ENCODE data around the gene FUBP3. TPM values are rescaled to one million over a fixed set of nuclear protein-coding genes. Genes with fewer than 3 reads are reported as not detected.

The FUBP3 gene
- total and polyA plus RNA-seq, 8 donors, result 5.8 to 59.3 (median 20.7) TPM

GRCh38 chr9:130632841-130633240, 53.5 kb downstream of the FUBP3 start:
- no peak overlapping the region for H3K27ac ChIP-seq
- intact Hi-C loops (cut with DNase I; ENCODE audit: low total_unique reads), result no loop called here
- no peaks in the 10 kb centered on the region for H3K27me3 ChIP-seq
- DNase-seq, result no peak
- no peak overlapping the region for H3K4me3 ChIP-seq
- H3K36me3 ChIP-seq, result peaks cover 80 to 100% (median 98%) of the 10 kb centered on the region in 4 donors
- H3K9me3 ChIP-seq, result no peaks in the 10 kb centered on the region
- 90 to 98% (median 95%) methylated on average over 7 of the region's 7 CpGs for WGBS, 5 donors
- no peak for TF ChIP-seq CTCF (IDR thresholded peaks at IDR 0.05)
- TF ChIP-seq POLR2A (IDR thresholded peaks at IDR 0.05), result no peak
- TF ChIP-seq EP300 (IDR thresholded peaks at IDR 0.05), result no peak
- no peak for TF ChIP-seq POLR2AphosphoS5 (IDR thresholded peaks at IDR 0.05)
- no peaks in the 10 kb centered on the region for H3K4me1 ChIP-seq

- no peaks in the 10 kb centered on the region for H3K9me3 ChIP-seq
- no peak overlapping the region for H3K27ac ChIP-seq
- WGBS, 5 donors, result 90 to 95% (median 94%) methylated on average over 20 to 25 of the region's 25 CpGs
- peaks cover 78 to 100% (median 97%) of the 10 kb centered on the region in 4 donors for H3K36me3 ChIP-seq
- H3K27me3 ChIP-seq, result no peaks in the 10 kb centered on the region
- H3K4me1 ChIP-seq, result no peaks in the 10 kb centered on the region
- no peak for DNase-seq
- TF ChIP-seq POLR2AphosphoS5 (IDR thresholded peaks at IDR 0.05) (no peak), CTCF (IDR thresholded peaks at IDR 0.05) (no peak), POLR2A (IDR thresholded peaks at IDR 0.05) (no peak), EP300 (IDR thresholded peaks at IDR 0.05) (no peak)
- H3K4me3 ChIP-seq, result no peak overlapping the region
- intact Hi-C loops (cut with DNase I; ENCODE audit: low total_unique reads), result no loop called here
Measured at GRCh38 chr9:130633336-130634190, 54.2 kb downstream of the FUBP3 start.

GRCh38 chr9:130634191-130634768, 54.9 kb downstream of the FUBP3 start:
- TF ChIP-seq CTCF (IDR thresholded peaks at IDR 0.05), result no peak
- no peak for TF ChIP-seq EP300 (IDR thresholded peaks at IDR 0.05)
- no peak for TF ChIP-seq POLR2AphosphoS5 (IDR thresholded peaks at IDR 0.05)
- TF ChIP-seq POLR2A (IDR thresholded peaks at IDR 0.05), result no peak
- DNase-seq, result no peak
- 87 to 95% (median 92%) methylated on average over 8 to 14 of the region's 14 CpGs for WGBS, 5 donors
- intact Hi-C loops (cut with DNase I; ENCODE audit: low total_unique reads), result no loop called here
- Histone ChIP-seq H3K27me3 (no peaks in the 10 kb centered on the region), H3K4me3 (no peak overlapping the region), H3K9me3 (no peaks in the 10 kb centered on the region), H3K4me1 (no peaks in the 10 kb centered on the region), H3K36me3 (peaks cover 75 to 97% (median 95%) of the 10 kb centered on the region in 4 donors), H3K27ac (no peak overlapping the region)

- no peak for DNase-seq
- 83 to 88% (median 84%) methylated on average over 7 to 8 of the region's 8 CpGs for WGBS, 5 donors
- H3K27ac ChIP-seq, result no peak overlapping the region
- TF ChIP-seq EP300 (IDR thresholded peaks at IDR 0.05) (no peak), POLR2AphosphoS5 (IDR thresholded peaks at IDR 0.05) (no peak), CTCF (IDR thresholded peaks at IDR 0.05) (no peak), POLR2A (IDR thresholded peaks at IDR 0.05) (no peak)
- H3K27me3 ChIP-seq, result no peaks in the 10 kb centered on the region
- H3K4me1 ChIP-seq, result no peaks in the 10 kb centered on the region
- peaks cover 74 to 92% (median 90%) of the 10 kb centered on the region in 4 donors for H3K36me3 ChIP-seq
- H3K9me3 ChIP-seq, result no peaks in the 10 kb centered on the region
- intact Hi-C loops (cut with DNase I; ENCODE audit: low total_unique reads), result no loop called here
- no peak overlapping the region for H3K4me3 ChIP-seq
Measured at GRCh38 chr9:130634801-130635200, 55.4 kb downstream of the FUBP3 start.

Measured in stomach (tissue), 9 donors.